SKM-1 (cell line): ENCODE measurements around the gene CBLN1.
"Not testable (repeated sequence)": the region's sequence is repeated elsewhere in the genome, so short reads cannot be mapped to it uniquely, and the experiment has no call there.

ENCODE experiments used
- DNase-seq: peaks from one replicate; lab custom pipeline; 2025; ENCODE audit not compliant: unreplicated experiment; lab: John Stamatoyannopoulos, UW

Gene CBLN1

DNA sequence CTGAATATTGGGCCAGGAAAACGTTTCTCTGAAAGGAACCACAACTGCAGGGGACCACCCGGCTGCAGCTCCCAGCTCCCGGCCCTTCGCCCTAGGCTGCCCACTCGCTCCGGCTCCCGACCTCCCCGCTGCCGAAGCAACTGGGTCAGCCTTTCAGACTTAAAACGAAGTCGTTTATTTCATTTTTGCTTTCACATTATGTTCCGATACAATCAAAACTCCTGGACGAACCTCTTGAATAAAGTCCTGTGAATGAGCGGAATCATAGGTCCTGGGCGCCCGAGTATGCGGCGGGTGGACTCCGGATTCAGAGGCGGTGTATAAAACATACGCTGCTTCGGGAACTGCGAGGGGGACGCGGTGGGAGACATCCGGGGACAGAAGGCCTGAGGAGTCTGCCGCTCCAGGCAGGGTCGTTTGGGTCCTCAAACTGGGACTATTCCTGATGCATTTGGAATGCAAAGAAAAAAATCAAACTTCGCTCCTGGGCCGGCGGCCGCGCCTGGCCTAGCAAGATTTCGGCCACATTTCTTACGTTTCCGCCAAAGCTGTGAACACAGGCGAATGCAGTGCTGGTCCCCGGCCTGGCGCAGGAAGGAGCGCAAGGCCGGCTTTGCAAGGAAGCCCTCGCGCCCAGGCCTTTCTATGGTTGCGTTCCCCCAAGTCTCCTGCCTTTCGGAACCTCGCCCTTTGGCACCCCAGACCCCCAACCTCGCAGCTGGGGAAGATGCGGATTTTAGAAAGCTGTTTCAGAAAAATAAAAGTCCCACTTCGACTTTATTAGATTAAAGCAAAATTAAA lies 3.7 kb downstream of the CBLN1 start:
- DNase-seq = no peak

DNA sequence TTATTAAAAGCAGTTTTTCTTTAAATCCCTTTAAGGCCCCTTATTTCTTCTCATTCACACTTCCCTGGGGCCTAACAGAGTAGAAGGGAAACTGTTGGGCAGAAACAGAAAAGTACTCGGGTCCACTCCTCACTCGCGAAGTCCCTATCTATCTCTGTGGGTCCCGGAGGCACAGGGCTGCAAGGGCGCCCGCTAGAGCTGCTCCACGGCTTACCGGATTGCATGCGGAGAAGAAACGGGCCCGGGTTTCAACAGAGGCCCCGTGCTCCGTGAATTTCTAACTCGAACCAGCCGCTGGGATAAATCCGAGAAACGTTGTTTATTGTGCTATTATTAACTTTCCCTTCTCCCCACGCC lies 4.3 kb downstream of the CBLN1 start:
- no peak for DNase-seq

DNA sequence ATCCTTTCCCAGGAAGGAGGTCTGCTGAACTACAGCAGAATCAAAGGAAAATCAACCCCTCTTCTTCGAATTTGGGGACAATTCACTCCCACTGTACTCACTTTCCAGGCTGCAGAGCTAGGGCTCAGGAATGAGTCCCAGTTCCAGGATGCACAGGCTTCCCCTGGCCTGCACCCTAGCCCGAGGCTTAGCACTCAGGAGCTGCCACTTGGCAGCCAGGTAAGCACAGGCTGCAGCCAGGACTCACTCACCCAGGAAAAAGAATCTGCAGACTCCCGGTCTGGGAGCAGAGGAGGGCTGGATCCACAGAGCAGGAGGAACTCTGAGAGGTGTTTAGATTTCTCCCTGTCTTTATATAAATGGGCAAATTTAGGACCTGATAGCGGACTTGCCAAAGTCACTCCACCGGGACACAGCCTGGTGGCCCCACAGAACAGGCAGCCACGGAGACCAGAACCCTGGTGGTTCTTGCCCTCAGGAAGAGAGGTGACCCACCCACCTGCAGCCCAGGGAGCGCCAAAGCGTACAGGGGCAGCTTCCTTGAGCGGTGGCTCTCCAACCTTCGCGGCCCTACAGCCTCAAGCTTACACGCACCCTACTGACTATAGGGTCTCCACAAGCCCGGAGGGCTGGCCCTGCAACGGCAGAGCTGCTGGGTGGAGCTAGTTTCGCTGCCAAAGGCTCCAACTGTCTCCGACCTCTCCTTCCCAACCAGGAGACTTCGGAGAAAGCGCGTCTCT lies 4.8 kb downstream of the CBLN1 start:
- DNase-seq = no peak

DNA sequence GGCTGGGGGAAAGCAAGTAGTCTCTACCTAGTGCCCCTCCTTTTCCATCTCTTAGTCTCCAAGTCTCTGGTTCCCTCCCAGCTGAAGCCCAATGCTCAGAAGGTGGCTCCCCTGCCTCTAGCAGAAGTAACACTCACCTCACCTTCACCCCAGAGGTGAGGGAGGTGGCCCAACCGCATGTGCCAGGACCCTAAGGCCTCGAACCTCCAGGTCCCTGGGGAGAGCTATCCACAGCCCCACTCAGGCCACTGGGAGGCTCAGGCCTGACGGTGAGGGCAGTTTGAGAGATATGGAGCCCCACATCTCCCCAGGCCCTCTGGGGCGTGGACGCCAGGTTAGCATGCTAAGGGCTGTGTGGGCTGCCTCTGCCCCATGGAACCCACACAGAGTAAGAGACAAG lies 5.8 kb downstream of the CBLN1 start:
- DNase-seq = no peak

DNA sequence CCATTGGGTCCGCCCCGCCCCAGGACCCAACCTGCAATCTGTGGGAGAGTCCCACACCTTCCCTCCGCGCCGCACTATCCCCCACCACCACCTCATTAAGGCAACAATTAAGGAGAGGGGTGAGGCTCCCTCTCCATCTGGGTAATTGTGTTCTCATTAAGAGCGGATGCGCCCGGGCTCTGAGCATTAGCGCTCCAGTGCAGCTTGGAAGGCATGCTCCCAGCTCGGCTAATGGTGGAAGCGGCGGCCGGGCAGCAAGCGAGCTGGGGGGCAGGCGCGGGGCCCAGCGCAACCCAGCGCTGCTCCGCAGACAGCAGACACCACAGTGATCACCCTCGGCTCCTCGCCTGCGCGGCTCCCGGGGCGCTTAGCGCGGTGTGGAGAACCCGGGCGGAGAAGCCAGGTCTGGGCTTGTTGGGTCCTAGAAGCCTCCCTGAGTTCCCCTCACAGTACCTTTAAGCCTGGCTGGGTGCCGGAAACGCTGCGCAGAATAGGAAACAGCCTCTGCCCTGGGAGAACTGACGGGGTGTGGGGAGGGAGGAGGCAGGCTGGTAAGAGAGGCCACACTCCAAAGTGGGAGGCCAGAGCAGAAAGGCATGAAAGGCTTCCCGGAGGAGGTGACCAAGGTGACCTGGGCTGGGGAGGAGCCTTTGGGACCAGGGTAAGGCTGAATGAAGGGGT lies 6.4 kb downstream of the CBLN1 start:
- no peak for DNase-seq

DNA sequence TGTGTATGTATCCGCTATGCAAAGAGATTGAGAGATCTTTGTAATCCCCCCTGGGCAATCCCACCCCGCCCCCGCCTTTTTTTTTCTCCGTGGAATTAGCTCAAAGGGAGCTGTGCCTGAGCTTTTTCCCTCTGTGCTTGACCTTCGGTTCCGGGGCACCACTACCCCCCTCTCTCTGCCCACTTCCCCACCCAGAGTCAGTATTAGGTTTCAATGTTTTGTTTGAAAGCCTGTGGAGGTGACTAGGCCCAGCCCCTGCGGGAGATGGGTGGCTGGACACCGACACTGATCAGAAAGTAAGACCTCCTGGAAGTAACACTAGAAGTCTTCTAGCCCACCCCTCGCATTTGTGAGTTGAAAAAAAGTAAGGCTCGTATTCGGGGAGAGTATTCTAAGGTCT lies 7.0 kb downstream of the CBLN1 start:
- no peak for DNase-seq

DNA sequence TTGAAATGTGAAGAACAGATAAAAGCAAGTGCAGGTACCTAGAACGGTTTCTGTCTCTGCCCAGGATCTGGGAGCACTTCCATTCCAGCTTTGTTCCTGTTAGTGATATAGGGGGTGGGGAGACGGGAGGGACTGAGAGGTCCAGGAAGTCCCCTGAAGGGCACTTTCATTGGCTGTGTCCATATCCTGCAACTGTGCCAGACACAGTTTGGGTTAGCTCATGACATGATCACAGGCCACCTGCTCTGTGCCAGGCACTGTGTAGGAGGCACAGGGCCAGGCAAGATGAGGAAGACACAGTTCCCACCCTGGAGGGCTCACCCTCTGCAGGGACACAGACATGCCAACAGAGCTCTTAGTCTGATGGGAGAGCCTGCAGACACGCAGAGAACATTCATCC lies 7.9 kb downstream of the CBLN1 start:
- no peak for DNase-seq

DNA sequence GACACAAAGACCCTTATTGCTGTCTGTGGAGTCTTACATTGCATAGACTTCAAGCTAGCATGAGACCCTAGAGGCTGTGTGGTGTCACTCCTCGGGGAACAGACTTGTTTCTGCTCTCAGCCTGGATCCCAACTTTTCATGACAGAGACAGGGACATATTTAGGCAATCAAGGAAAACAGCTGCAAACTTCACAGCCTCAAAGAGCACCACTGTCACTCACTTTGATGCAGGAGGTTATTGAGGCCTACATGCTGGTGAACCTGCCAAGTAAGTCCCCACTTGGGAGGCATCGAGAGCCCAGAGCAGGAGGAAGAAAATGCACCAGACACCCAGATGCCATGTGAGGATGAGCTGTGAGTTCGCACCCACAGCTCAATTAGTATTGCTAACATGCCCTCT lies 10.3 kb downstream of the CBLN1 start:
- no peak for DNase-seq

DNA sequence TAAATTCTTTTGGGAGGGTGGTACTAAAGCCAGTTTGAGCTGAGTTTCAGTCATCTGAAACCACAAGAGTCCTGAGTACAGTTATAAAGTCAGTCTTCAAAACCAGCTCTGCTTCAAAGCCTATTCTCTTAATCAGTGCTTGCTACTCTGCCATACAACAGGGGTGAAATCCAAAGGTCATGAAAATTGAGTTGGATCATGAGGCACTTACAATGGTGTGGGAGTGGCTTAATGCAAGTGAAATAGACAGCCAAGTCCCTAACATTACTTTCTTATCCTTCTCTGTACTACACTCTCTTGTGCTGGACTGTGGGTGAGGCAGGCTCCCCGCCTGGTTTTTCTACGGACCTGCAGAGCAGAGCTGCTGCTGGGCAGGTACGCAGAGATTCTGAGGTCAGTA lies 12.4 kb downstream of the CBLN1 start:
- no peak for DNase-seq

DNA sequence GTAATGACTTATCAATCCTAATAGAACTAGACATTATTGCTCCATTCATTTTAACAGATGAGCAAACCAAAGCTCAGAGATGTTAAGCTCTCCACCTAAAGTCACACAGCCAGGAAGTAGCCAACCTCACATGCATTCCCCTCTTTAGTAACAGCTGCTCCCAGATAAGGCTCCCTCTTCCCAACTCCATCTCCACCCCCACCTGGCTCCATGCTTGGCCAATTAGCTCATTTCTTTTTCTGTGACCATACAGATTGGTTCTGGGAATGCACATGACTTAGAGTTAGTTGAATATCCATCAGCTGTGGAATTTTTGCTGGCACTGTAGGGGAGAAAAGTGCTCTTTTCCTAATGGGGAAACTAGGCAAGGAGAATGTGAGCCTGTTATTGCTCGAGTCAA lies 13.0 kb downstream of the CBLN1 start:
- no peak for DNase-seq

DNA sequence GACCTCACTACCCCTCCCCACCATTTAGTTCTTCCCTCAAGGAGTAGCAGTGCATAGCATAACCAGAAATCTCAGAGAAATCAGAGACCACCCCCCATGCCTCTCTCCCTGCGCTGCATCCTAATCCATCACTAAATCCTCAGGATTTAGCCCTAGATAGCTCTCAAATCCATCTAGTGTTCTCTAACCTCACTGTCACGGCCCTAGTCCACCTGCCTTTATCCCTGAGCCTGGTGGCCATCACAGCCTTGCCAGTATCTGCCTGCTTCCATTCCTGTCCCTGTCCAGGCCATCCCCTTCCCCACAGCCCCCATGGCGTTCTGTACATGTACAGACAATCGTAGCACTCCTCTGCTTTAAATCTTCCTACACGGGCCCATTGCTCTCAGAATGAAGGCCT lies 19.1 kb downstream of the CBLN1 start:
- DNase-seq = no peak

DNA sequence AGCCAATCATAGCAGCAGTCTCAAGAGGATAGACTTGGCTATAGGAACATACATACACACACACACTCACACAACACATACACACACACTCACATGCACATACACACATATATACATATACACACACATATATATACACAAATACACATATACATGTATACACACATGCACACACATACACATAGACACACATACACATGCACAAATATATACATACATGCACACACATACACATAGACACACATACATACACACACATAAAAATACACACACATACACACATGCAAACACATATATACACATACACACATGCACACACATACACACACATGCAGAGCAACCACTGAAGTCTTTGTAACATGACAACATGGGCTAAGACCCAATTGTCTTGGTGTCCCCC lies 19.7 kb downstream of the CBLN1 start:
- DNase-seq = no peak

DNA sequence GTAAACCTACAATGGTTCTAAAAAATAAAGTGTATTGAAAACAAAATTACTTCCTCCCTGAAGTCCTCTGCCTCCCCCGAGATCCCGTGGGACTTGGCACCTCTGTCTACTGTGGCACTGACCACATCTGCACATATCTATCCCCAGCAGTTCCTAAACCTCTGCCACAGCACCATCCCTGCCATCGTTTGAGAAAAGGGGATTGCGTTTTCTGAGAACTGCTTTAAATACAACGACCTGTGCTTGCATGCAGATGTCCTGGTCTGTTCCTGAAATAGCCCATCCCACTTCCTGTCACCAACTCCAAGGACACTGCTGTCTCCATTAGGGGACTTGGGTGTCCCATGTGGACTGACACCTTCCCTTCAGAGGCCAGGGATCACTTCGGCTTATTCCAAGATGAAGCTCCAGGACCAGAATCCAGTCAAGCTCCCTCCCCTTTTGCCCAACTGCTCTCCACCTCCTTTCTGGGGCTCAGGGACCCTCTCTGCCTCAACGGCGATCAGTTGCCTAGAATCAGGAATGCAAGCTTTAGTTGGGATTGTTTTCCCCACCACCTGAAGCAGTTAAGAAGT lies 20.6 kb downstream of the CBLN1 start:
- no peak for DNase-seq

DNA sequence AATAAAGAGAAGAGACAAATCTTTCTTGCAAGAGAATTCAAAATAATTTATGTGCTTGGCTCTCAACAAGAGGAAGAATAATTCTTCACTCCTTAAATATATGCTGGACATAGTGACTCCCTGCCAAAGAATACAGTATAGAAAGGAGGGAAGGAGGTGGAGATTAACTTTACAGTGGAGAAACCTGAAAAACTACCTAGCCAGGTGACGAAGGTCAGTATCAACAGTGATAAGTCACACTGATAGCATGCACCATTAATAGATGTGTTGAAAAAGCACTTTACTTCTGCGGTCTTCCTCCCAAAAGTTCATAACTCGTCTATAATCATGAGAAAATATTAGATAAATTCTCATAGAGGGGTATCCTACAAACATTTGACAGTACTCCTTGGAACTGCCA lies 21.4 kb downstream of the CBLN1 start:
- no peak for DNase-seq

DNA sequence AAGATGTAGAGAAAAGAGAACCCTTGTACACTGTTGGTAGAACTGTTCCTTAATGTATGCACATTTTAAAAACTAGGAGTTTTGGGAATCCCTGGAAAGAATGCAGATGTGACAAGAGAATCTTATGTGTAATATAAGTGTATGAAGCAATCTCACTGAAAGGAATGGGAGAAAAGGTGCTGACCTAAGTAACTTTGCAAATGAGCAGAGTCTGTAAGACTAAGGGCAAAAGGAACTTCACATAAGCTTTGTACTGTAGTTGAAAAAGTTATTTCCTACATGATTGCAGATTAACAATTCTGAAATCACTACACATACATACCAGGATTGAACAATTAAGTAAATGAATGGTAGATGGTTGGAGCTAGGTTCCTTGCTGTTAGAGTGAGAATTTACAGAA lies 22.3 kb downstream of the CBLN1 start:
- no peak for DNase-seq

DNA sequence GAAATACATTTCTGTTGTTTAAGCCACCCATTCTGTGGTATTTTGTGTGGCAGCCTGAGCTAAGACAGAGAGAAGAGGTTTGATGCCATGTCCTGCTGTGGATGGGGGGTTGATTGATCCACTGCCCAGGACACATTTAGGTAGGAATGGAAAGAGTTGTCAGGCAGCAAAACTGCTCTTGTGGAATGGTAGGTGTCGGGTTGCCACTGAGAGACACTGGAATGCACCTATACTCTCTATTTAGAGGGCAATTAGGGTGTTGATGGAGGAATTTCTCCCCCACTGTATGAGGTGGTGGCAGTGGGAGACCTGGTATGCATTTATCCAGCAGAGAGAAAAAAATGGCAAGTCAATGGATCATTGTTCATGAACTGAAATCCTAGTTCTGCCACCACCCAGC lies 30.9 kb downstream of the CBLN1 start:
- DNase-seq = no peak

DNA sequence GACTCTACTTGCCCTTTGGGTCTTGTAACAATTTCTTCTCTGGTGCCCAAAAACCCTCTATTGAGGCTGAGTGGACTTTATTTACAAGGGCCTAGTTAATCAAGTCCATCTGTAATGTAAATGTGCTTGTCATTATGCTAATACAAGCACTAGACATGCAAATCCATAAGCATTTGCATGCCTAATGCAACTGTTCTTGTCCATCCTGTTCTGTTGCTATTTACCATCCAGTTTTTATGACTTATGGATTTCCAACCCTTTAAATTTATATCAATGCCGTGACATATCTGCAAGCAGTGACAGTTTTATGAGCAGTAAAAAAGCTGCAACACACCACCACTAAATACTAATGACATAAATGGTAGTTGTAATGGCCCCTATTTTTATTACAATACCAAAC lies 33.4 kb downstream of the CBLN1 start:
- DNase-seq = no peak

DNA sequence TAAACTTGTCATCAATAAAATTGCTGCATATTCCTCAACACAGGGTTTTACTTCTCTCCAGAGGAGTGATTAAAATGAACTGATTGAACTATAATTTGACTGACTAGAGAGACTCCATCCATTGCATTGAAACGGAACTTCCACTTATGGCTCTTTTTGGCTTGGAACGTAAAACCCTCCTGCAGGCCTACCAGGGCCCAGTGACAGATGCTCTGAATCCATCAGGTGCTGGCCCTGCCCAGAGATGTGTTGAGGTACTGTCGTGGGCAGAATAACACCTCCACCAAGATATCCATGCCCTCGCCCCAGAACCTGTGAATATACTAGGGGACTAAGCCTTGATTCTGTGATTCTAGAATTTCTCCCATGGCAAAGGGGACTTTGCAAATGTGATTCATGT lies 45.4 kb downstream of the CBLN1 start:
- DNase-seq = no peak

DNA sequence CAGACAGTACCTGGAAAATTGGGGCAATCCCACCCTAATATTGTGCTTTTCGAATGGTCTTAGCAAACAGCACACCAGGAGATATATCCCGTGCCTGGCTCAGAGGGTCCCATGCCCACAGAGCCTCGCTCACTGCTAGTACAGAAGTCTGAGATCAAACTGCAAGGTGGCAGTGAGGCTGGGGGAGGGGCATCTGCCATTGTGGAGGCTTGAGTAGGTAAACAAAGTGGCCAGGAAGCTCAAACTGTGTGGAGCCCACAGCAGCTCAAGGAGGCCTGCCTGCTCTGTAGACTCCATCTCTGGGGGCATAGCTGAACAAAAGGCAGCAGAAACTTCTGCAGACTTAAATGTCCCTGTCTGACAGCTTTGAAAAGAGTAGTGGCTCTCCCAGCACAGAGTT lies 53.3 kb downstream of the CBLN1 start:
- not testable (repeated sequence) for DNase-seq
